ENCODE measurements around the gene SLC25A39. TPM values are rescaled to one million over a fixed set of nuclear protein-coding genes. Genes with fewer than 3 reads are reported as not detected.
A peak's percentile ranks its signal among the peaks of the same experiment; 100 is the strongest.

SLC25A39 gene
- polyA plus RNA-seq, 1 of the 3 experiments (the other 2 are of a cell fraction), result 131 TPM

DNA sequence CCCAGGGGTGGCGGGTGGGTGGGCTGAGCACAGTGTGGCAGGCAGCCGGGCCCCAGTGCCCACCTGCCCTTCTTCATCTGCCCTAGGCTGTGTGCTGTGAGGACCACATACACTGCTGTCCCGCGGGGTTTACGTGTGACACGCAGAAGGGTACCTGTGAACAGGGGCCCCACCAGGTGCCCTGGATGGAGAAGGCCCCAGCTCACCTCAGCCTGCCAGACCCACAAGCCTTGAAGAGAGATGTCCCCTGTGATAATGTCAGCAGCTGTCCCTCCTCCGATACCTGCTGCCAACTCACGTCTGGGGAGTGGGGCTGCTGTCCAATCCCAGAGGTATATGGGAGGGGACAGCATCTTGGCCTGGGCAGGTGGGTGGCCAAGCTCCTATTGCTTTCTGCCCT lies 26.8 kb upstream of the SLC25A39 start:
- TF ChIP-seq NRF1 (IDR thresholded peaks at IDR 0.05; ENCODE audit: low read depth, low read length) (no peak), SIN3A (IDR thresholded peaks at IDR 0.05; ENCODE audit: borderline replicate concordance, low read depth, low read length) (no peak), ELF1 (IDR thresholded peaks at IDR 0.05) (no peak), MXI1 (IDR thresholded peaks at IDR 0.05; ENCODE audit: low read depth, low read length) (no peak), EP300 (IDR thresholded peaks at IDR 0.05; ENCODE audit: borderline replicate concordance in 1 of 2, low read depth in 1 of 2, low read length in 1 of 2) (no peak), CHD2 (IDR thresholded peaks at IDR 0.05; ENCODE audit: low read length, partially characterized antibody) (no peak), POLR2AphosphoS5 (IDR thresholded peaks at IDR 0.05; ENCODE audit: low read depth, low read length) (no peak), GATA2 (CRISPR knock-in tag; IDR thresholded peaks at IDR 0.05) (no peak), MEF2A (IDR thresholded peaks at IDR 0.05; ENCODE audit: borderline replicate concordance, low read depth) (no peak), RAD21 (IDR thresholded peaks at IDR 0.05; ENCODE audit: low read length) (no peak), GABPA (IDR thresholded peaks at IDR 0.05; ENCODE audit: low read depth) (no peak), TCF12 (IDR thresholded peaks at IDR 0.05) (no peak)
- TF ChIP-seq, protein P1, sequence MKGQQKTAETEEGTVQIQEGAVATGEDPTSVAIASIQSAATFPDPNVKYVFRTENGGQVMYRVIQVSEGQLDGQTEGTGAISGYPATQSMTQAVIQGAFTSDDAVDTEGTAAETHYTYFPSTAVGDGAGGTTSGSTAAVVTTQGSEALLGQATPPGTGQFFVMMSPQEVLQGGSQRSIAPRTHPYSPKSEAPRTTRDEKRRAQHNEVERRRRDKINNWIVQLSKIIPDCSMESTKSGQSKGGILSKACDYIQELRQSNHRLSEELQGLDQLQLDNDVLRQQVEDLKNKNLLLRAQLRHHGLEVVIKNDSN (IDR thresholded peaks at IDR 0.05; ENCODE audit: borderline replicate concordance, low read depth), result no peak
- TF ChIP-seq, protein P2, sequence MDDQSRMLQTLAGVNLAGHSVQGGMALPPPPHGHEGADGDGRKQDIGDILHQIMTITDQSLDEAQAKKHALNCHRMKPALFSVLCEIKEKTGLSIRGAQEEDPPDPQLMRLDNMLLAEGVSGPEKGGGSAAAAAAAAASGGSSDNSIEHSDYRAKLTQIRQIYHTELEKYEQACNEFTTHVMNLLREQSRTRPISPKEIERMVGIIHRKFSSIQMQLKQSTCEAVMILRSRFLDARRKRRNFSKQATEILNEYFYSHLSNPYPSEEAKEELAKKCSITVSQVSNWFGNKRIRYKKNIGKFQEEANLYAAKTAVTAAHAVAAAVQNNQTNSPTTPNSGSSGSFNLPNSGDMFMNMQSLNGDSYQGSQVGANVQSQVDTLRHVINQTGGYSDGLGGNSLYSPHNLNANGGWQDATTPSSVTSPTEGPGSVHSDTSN (IDR thresholded peaks at IDR 0.05), result no peak
- DNase-seq, result peak; percentile 25
- Histone ChIP-seq H3K79me2 (ENCODE audit: insufficient read depth) (peaks cover 8% of the 10 kb centered on the region; the same call in 1 of the 2 replicates), H3K9me3 (no peaks in the 10 kb centered on the region), H3K4me1 (ENCODE audit: control insufficient read depth in 1 of 2, insufficient read depth in 2 of 2, low read depth in 1 of 2, low read length in 1 of 2) (no peaks in the 10 kb centered on the region; a peak in 1 of 4 replicates), H3K9me2 (no peaks in the 10 kb centered on the region), H3K27ac (ENCODE audit: low read depth in 2 of 2, low read length in 1 of 2) (no peak overlapping the region), H2AFZ (ENCODE audit: low read depth) (no peak overlapping the region), H3K4me3 (ENCODE audit: low read depth in 2 of 2, low read length in 1 of 2) (no peak overlapping the region), H4K20me1 (ENCODE audit: insufficient read depth) (peaks cover 7% of the 10 kb centered on the region; the same call in 1 of the 2 replicates), H3F3A (replicated peaks; ENCODE audit: insufficient read depth) (no peaks in the 10 kb centered on the region), H3K36me3 (replicated peaks in 1 of 2; ENCODE audit: control insufficient read depth in 1 of 2, insufficient read depth in 2 of 2, low read length in 1 of 2) (peaks cover 0 to 35% of the 10 kb centered on the region in 2 experiments), H3K9ac (no peak overlapping the region), H3K4me2 (no peak overlapping the region), H3K27me3 (ENCODE audit: insufficient read depth) (no peaks in the 10 kb centered on the region)
- ChIA-PET CTCF (interaction anchor here (0.6 to 5.4 kb wide), 26 partner anchors 10 to 268 kb away, joined by 3 to 85 read pairs (median 5); partner anchors contain the start of genes FAM171A2 and TMUB2), POLR2A (interaction anchor here (2.1 kb wide), 1 partner anchor 11 kb away, joined by 11 read pairs; the partner anchor contains the start of gene FAM171A2)
- 72% methylated on average over 3 of the region's 8 CpGs for WGBS (ENCODE audit: low lambda C conversion rate)

DNA sequence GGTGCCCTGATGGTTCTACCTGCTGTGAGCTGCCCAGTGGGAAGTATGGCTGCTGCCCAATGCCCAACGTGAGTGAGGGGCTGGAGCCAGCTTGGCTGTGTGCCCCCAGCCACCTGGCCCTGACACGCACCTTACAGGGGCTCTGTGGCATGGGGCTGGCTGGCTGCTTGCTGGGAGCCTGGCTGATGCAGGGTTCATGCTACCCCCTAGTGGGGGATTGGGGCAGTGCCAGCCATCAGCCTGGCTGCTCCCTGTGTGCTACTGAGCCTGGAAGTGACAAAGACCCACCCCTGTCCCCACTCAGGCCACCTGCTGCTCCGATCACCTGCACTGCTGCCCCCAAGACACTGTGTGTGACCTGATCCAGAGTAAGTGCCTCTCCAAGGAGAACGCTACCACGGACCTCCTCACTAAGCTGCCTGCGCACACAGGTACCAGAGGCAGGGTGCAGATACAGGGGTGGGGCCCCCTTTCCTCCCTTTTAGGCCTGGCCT lies 26.2 kb upstream of the SLC25A39 start:
- Histone ChIP-seq H2AFZ (ENCODE audit: low read depth) (no peak overlapping the region), H3K79me2 (ENCODE audit: insufficient read depth) (peaks cover 15% of the 10 kb centered on the region; the same call in 1 of the 2 replicates), H3K4me1 (ENCODE audit: control insufficient read depth in 1 of 2, insufficient read depth in 2 of 2, low read depth in 1 of 2, low read length in 1 of 2) (peaks cover 0 to 7% of the 10 kb centered on the region in 2 experiments; a peak in 1 of 4 replicates), H3K4me3 (ENCODE audit: low read depth in 2 of 2, low read length in 1 of 2) (peak overlapping the region in 1 of 2 experiments; percentile 26; a peak in 1 of 4 replicates), H3K27me3 (ENCODE audit: insufficient read depth) (no peaks in the 10 kb centered on the region), H3K36me3 (replicated peaks in 1 of 2; ENCODE audit: control insufficient read depth in 1 of 2, insufficient read depth in 2 of 2, low read length in 1 of 2) (peaks cover 0 to 35% of the 10 kb centered on the region in 2 experiments), H3K27ac (ENCODE audit: low read depth in 2 of 2, low read length in 1 of 2) (no peak overlapping the region), H3K4me2 (no peak overlapping the region), H3K9ac (no peak overlapping the region), H4K20me1 (ENCODE audit: insufficient read depth) (peaks cover 7% of the 10 kb centered on the region; the same call in 1 of the 2 replicates), H3K9me2 (no peaks in the 10 kb centered on the region), H3F3A (replicated peaks; ENCODE audit: insufficient read depth) (no peaks in the 10 kb centered on the region), H3K9me3 (no peaks in the 10 kb centered on the region)
- peak; percentile 96 for DNase-seq
- 95% methylated on average over 3 of the region's 6 CpGs for WGBS (ENCODE audit: low lambda C conversion rate)
- TF ChIP-seq RCOR1 (IDR thresholded peaks at IDR 0.05; ENCODE audit: low read length), result no peak
- TF ChIP-seq SMC3 (IDR thresholded peaks at IDR 0.05; ENCODE audit: low read depth, low read length), result peak; percentile 64
- TF ChIP-seq, protein P1 (IDR thresholded peaks at IDR 0.05; ENCODE audit: borderline replicate concordance, low read depth), result no peak
- TF ChIP-seq, protein P3, sequence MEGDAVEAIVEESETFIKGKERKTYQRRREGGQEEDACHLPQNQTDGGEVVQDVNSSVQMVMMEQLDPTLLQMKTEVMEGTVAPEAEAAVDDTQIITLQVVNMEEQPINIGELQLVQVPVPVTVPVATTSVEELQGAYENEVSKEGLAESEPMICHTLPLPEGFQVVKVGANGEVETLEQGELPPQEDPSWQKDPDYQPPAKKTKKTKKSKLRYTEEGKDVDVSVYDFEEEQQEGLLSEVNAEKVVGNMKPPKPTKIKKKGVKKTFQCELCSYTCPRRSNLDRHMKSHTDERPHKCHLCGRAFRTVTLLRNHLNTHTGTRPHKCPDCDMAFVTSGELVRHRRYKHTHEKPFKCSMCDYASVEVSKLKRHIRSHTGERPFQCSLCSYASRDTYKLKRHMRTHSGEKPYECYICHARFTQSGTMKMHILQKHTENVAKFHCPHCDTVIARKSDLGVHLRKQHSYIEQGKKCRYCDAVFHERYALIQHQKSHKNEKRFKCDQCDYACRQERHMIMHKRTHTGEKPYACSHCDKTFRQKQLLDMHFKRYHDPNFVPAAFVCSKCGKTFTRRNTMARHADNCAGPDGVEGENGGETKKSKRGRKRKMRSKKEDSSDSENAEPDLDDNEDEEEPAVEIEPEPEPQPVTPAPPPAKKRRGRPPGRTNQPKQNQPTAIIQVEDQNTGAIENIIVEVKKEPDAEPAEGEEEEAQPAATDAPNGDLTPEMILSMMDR (IDR thresholded peaks at IDR 0.05), result peak; percentile 74
- peak; percentile 79 for TF ChIP-seq RAD21 (IDR thresholded peaks at IDR 0.05; ENCODE audit: low read length)
- no peak for TF ChIP-seq YY1 (IDR thresholded peaks at IDR 0.05; ENCODE audit: low read depth)
- 0 out of 2 replicates have a peak, but pooled peaks have one; percentile 27 for TF ChIP-seq SIN3A (IDR thresholded peaks at IDR 0.05; ENCODE audit: borderline replicate concordance, low read depth, low read length)
- TF ChIP-seq, protein P4, sequence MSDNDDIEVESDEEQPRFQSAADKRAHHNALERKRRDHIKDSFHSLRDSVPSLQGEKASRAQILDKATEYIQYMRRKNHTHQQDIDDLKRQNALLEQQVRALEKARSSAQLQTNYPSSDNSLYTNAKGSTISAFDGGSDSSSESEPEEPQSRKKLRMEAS (IDR thresholded peaks at IDR 0.05; ENCODE audit: low read depth), result no peak
- no peak for TF ChIP-seq GABPA (IDR thresholded peaks at IDR 0.05; ENCODE audit: low read depth)
- ChIA-PET CTCF (interaction anchor here (0.6 to 5.4 kb wide), 35 partner anchors 9 to 345 kb away, joined by 3 to 85 read pairs (median 4); partner anchors contain the start of genes FAM171A2 and TMUB2), POLR2A (interaction anchor here (2.1 kb wide), 1 partner anchor 12 kb away, joined by 11 read pairs; the partner anchor contains the start of gene FAM171A2)

All from SK-N-SH (cell line).